Caco-2 (cell line): ENCODE data around the gene SCRG1. TPM values are rescaled to one million over a fixed set of nuclear protein-coding genes. Genes with fewer than 3 reads are reported as not detected.

ENCODE experiments used
- BruUV-seq: library from RNA; stranded (reverse); fragments of 400-500 nt; replicated peaks from 2 replicates; lab custom pipeline; 2021; lab: Mats Ljungman, UMichigan
- CTCF ChIA-PET: fragments of 300-600 bp; sonication (Branson Sonifier 250); formaldehyde crosslinking; loops from one replicate; lab custom pipeline; 2022; ENCODE audit warnings: antibody characterized with exemption; lab: Charles Lee
- POLR2A ChIA-PET: fragments of 300-600 bp; sonication (Branson Sonifier 250); formaldehyde crosslinking; loops from one replicate; lab custom pipeline; 2022; ENCODE audit warnings: antibody characterized with exemption; lab: Charles Lee
- DNase-seq, 2 experiments: peaks; one replicate each; pipeline versions ENCODE4 v3.0.0 to v3.0.0-alpha.2; 2020 to 2022
- H3K27me3 ChIP-seq: replicated peaks from 2 replicates; pipeline ENCODE4 v1.6.0; 2011; ENCODE audit warnings: low read length; ENCODE audit not compliant: control insufficient read depth, insufficient read depth
- H3K36me3 ChIP-seq: 2 replicates; pipeline ENCODE4 v1.5.1; 2011; ENCODE audit warnings: low read length; ENCODE audit not compliant: control insufficient read depth, insufficient read depth
- H3K4me1 ChIP-seq: fragments of 250-450 bp; sonication (Bioruptor Pico); 2 replicates; pipeline ENCODE4 v1.5.1; 2020; ENCODE audit warnings: mild to moderate bottlenecking
- H3K4me3 ChIP-seq: 2 replicates; pipeline ENCODE4 v1.5.1; 2011; ENCODE audit warnings: low read depth, mild to moderate bottlenecking, control low read depth, low read length
- H3K9me3 ChIP-seq: fragments of 250-450 bp; sonication (Bioruptor Pico); 2 replicates; pipeline ENCODE4 v1.5.1; 2020; ENCODE audit warnings: mild to moderate bottlenecking, moderate library complexity
- H3K27ac Mint-ChIP-seq: one replicate; pipeline ENCODE4 v1.8.0; 2022; ENCODE audit warnings: mixed read lengths; ENCODE audit not compliant: unreplicated experiment
- H3K27me3 Mint-ChIP-seq: one replicate; pipeline ENCODE4 v1.8.0; 2022; ENCODE audit warnings: mixed read lengths; ENCODE audit not compliant: insufficient read depth, unreplicated experiment
- H3K36me3 Mint-ChIP-seq: one replicate; pipeline ENCODE4 v1.8.0; 2022; ENCODE audit warnings: mild to moderate bottlenecking, mixed read lengths; ENCODE audit not compliant: insufficient read depth, unreplicated experiment
- H3K4me1 Mint-ChIP-seq: one replicate; pipeline ENCODE4 v1.8.0; 2022; ENCODE audit warnings: low read depth, mixed read lengths; ENCODE audit not compliant: unreplicated experiment
- H3K4me3 Mint-ChIP-seq: one replicate; pipeline ENCODE4 v1.8.0; 2022; ENCODE audit warnings: mild to moderate bottlenecking, moderate library complexity, mixed read lengths; ENCODE audit not compliant: unreplicated experiment
- H3K9me3 Mint-ChIP-seq: one replicate; pipeline ENCODE4 v1.8.0; 2022; ENCODE audit warnings: mixed read lengths; ENCODE audit not compliant: unreplicated experiment
- intact Hi-C: fragments of 100-400 bp; cut with micrococcal nuclease; formaldehyde crosslinking; loops from one replicate; pipeline ENCODE4 v1.10.0; 2022; ENCODE audit not compliant: unreplicated experiment
- total RNA-seq: library from RNA; stranded (reverse); gene quantifications from 2 replicates; pipeline ENCODE4 v1.2.3, GENCODE V29; 2022
- TF ChIP-seq, protein P1 (sequence below), 2 experiments: fragments of 200-600 bp in 1 of 2; IDR thresholded peaks; 1 replicate in 1 of 2; 2 replicates in 1 of 2; pipeline versions ENCODE4 v1.5.1 to v1.8.0; 2011 to 2022; ENCODE audit warnings: antibody characterized with exemption in 1 of 2, control low read depth in 1 of 2, inconsistent platforms in 1 of 2, low read depth in 1 of 2, low read length in 1 of 2, mild to moderate bottlenecking in 1 of 2, moderate library complexity in 1 of 2; ENCODE audit not compliant: insufficient read depth in 1 of 2, severe bottlenecking in 1 of 2, unreplicated experiment in 1 of 2

SCRG1 gene
- total RNA-seq, 1 experiment from 2014 or later: not detected

GRCh38 chr4:173334891-173335752, 63.8 kb downstream of the SCRG1 start:
- ChIA-PET POLR2A (interaction anchor here (0.6 to 3.1 kb wide), 11 partner anchors 11 to 600 kb away, joined by 3 to 113 read pairs (median 7); partner anchors contain the start of genes GALNT7 and SAP30), CTCF (interaction anchor here (0.6 to 1.2 kb wide), 5 partner anchors 16 to 114 kb away, joined by 3 to 20 read pairs (median 4); partner anchors contain the start of gene SAP30)
- TSS peak; percentile 71 for BruUV-seq
- Histone ChIP-seq H3K4me1 (peaks cover 14% of the 10 kb centered on the region), H3K27me3 (no peaks in the 10 kb centered on the region), H3K4me3 (peak overlapping the region; percentile 62), H3K36me3 (no peaks in the 10 kb centered on the region; the same call in 1 of the 2 replicates), H3K9me3 (no peaks in the 10 kb centered on the region)
- intact Hi-C loops: loop anchor here (1.0 to 10.0 kb wide), 3 partner anchors 10 to 860 kb away; partner anchors contain the start of gene SAP30
- peaks cover 52% of the 10 kb centered on the region for H3K36me3 Mint-ChIP-seq
- no peaks in the 10 kb centered on the region for H3K27me3 Mint-ChIP-seq
- peak; percentile 91 to 92 for DNase-seq
- TF ChIP-seq, protein P1, sequence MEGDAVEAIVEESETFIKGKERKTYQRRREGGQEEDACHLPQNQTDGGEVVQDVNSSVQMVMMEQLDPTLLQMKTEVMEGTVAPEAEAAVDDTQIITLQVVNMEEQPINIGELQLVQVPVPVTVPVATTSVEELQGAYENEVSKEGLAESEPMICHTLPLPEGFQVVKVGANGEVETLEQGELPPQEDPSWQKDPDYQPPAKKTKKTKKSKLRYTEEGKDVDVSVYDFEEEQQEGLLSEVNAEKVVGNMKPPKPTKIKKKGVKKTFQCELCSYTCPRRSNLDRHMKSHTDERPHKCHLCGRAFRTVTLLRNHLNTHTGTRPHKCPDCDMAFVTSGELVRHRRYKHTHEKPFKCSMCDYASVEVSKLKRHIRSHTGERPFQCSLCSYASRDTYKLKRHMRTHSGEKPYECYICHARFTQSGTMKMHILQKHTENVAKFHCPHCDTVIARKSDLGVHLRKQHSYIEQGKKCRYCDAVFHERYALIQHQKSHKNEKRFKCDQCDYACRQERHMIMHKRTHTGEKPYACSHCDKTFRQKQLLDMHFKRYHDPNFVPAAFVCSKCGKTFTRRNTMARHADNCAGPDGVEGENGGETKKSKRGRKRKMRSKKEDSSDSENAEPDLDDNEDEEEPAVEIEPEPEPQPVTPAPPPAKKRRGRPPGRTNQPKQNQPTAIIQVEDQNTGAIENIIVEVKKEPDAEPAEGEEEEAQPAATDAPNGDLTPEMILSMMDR (IDR thresholded peaks at IDR 0.05; ENCODE audit: insufficient read depth in 1 of 2, low read depth in 1 of 2, low read length in 1 of 2, severe bottlenecking in 1 of 2, unreplicated experiment in 1 of 2): no peak
- peak overlapping the region; percentile 86 for H3K4me3 Mint-ChIP-seq
- H3K27ac Mint-ChIP-seq: peak overlapping the region; percentile 98
- no peaks in the 10 kb centered on the region for H3K9me3 Mint-ChIP-seq
- peaks cover 15% of the 10 kb centered on the region for H3K4me1 Mint-ChIP-seq

Other genes with a start within 250 kb of the SCRG1 start
- 16.8 and 17.4 TPM in 2 replicates for gene GALNT7, start 230.3 kb downstream of the SCRG1 start, total RNA-seq
- 272 and 326 TPM in 2 replicates for gene HMGB2, start 64.8 kb downstream of the SCRG1 start, total RNA-seq
- 9.4 and 9.8 TPM in 2 replicates for gene SAP30, start 28.2 kb downstream of the SCRG1 start, total RNA-seq
- gene HAND2, start 131.1 kb upstream of the SCRG1 start, total RNA-seq: not detected in 2 replicates